Dendritic cell treated with granulocyte-macrophage colony-stimulating factor and Interleukin-4, amounts not matched to agents 40 ng/mL and 50 ng/mL, for 4 days (primary cell): ENCODE results near the gene TRA2A.
"Not testable (repeated sequence)": the region's sequence is repeated elsewhere in the genome, so short reads cannot be mapped to it uniquely, and the experiment has no call there.

Experiments
- H3K27ac Mint-ChIP-seq: one replicate; pipeline ENCODE4 v1.8.0; 2022; ENCODE audit warnings: mild to moderate bottlenecking, mixed read lengths
- H3K27me3 Mint-ChIP-seq: one replicate; pipeline ENCODE4 v1.8.0; 2022; ENCODE audit warnings: mild to moderate bottlenecking, mixed read lengths
- H3K36me3 Mint-ChIP-seq: one replicate; pipeline ENCODE4 v1.8.0; 2022; ENCODE audit warnings: low read depth, mixed read lengths
- H3K4me1 Mint-ChIP-seq: one replicate; pipeline ENCODE4 v1.8.0; 2022; ENCODE audit warnings: low read depth, mixed read lengths
- H3K4me3 Mint-ChIP-seq: one replicate; pipeline ENCODE4 v1.8.0; 2022; ENCODE audit warnings: mild to moderate bottlenecking, moderate library complexity, mixed read lengths
- H3K9me3 Mint-ChIP-seq: one replicate; pipeline ENCODE4 v1.8.0; 2022; ENCODE audit warnings: mixed read lengths
- intact Hi-C: fragments of 100-400 bp; cut with micrococcal nuclease; formaldehyde crosslinking; loops from one replicate; pipeline ENCODE4 v1.15.0; 2022

TRA2A gene

DNA sequence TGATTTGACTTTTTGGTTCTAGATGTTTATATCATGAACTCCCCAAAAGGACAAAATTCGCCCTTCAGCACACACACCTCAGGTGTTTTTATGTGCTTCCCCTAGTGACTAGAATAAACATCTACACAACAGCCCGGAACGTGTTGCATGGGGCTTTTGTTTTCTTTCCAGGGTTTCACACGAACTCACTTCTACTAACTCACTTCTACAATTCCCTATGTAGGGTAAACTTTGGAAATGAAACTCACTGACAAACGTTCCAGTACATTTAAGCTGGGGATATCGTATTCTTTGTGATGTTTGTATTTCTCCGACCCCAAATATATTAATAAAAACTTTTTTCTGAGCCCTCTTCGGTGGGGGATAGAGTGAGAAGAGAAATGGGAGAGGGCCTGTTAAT is 1.4 kb downstream of the TRA2A start:
- intact Hi-C loops = loop anchor here (2.0 to 10.0 kb wide), 5 partner anchors 53 to 1652 kb away; partner anchors contain the start of genes CCDC126 and NUP42
- peaks cover 23% of the 10 kb centered on the region for H3K36me3 Mint-ChIP-seq

DNA sequence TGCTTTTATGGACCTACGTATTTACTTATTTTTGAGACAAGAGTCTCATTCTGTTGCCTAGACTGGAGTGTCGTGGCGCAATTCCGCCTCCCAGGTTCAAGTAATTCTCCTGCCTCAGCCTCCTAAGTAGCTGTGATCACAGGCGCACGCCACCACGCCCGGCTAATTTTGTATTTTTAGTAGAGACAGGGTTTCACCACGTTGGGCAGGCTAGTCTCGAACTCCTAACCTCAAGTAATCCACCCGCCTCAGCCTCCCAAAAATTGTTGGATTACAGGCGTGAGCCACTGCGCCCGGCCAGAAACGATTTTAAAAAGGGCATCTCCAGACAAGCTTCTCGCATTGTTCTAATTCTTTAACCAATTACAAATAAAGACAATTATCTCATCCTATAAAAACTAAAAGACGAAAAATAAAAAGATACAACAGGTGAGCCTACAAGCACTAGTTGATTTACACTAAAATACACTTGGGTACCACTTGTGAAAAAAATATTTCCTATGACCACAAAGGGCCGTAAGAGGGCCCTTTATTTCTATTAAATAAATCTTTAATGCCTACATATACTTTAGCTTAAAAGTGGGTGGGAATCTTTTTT is 2.4 kb downstream of the TRA2A start:
- no peaks in the 10 kb centered on the region for H3K27me3 Mint-ChIP-seq
- no peaks in the 10 kb centered on the region for H3K9me3 Mint-ChIP-seq
- H3K4me3 Mint-ChIP-seq = no peak overlapping the region
- intact Hi-C loops = no loop called here
- H3K27ac Mint-ChIP-seq = no peak overlapping the region
- H3K4me1 Mint-ChIP-seq = peaks cover 47% of the 10 kb centered on the region
- H3K36me3 Mint-ChIP-seq = peaks cover 23% of the 10 kb centered on the region

More for the DNA sequence above, 1.4 kb downstream of the TRA2A start:
- Mint-ChIP-seq H3K4me1 (peaks cover 40% of the 10 kb centered on the region), H3K27ac (peak overlapping the region; percentile 97), H3K4me3 (peak overlapping the region; percentile 99), H3K9me3 (no peaks in the 10 kb centered on the region), H3K27me3 (no peaks in the 10 kb centered on the region)

DNA sequence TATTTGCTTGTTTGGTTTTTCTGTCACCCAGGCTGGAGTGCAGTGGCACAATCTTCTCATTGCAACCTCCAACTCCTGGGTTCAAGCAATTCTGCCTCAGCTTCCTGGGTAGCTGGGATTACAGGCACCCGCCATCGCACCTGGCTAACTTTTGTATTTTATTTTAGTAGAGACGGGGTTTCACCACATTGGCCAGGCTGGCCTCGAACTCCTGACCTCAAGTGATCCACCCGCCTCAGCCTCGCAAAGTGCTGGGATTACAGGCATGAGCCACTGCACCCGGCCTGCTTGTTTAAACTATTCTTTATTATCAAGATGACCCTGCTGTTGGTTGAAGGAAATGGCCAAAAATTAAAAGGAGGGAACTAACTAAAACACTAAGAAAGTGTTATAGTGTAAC is 6.2 kb downstream of the TRA2A start:
- H3K4me1 Mint-ChIP-seq = peaks cover 60% of the 10 kb centered on the region
- peaks cover 33% of the 10 kb centered on the region for H3K36me3 Mint-ChIP-seq
- H3K4me3 Mint-ChIP-seq, H3K27ac Mint-ChIP-seq, H3K27me3 Mint-ChIP-seq, H3K9me3 Mint-ChIP-seq, intact Hi-C loops: not testable (repeated sequence)

DNA sequence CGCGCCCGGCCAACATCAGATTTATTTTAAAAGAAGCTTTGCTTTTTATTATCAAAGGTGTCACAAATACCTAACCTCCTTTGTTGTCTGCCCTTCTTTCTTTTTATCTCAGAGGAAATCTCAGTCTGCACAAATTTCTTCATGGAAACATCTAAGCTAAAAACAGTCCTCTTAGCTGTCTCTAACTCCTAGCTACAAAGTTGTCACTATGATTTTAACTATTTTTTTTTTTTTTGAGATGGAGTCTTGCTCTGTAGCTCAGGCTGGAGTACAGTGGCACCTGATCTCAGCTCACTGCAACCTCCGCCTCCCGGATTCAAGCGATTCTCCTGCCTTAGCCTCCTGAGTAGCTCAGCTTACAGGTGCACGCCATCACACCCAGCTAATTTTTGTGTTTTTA is 7.3 kb downstream of the TRA2A start:
- Mint-ChIP-seq H3K4me3 (no peak overlapping the region), H3K27ac (no peak overlapping the region), H3K36me3 (peaks cover 34% of the 10 kb centered on the region), H3K9me3 (no peaks in the 10 kb centered on the region), H3K4me1 (peaks cover 49% of the 10 kb centered on the region), H3K27me3 (no peaks in the 10 kb centered on the region)
- intact Hi-C loops = no loop called here

DNA sequence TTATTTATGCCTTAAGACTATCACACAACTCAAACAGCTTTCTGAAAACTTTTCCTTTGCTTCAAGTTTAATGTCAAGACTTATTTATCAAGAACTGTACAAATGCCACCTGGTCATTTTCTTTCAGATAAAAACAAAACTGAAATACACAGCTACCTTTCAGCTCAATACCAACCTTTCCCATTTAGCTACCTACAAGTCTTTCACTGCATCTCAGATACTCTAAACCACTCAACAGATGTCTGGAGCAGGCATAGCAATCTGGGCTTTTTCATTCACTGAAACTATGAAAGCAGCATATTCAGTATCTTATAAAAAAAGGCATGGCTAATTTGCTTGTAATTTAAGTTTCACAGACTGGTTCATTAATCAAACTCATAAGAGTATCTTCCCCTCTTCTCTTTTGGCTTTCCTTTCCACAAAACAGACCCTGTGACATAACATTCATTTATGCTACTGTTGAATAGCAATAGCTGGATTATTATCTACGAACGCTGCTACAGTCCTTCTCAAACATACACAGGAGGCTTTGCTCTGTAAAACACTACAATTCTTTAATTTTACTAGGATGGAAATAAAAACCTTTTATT is 8.2 kb downstream of the TRA2A start:
- Mint-ChIP-seq H3K4me1 (peaks cover 40% of the 10 kb centered on the region), H3K4me3 (no peak overlapping the region), H3K27me3 (no peaks in the 10 kb centered on the region), H3K27ac (no peak overlapping the region), H3K36me3 (peaks cover 43% of the 10 kb centered on the region), H3K9me3 (no peaks in the 10 kb centered on the region)
- intact Hi-C loops = no loop called here

DNA sequence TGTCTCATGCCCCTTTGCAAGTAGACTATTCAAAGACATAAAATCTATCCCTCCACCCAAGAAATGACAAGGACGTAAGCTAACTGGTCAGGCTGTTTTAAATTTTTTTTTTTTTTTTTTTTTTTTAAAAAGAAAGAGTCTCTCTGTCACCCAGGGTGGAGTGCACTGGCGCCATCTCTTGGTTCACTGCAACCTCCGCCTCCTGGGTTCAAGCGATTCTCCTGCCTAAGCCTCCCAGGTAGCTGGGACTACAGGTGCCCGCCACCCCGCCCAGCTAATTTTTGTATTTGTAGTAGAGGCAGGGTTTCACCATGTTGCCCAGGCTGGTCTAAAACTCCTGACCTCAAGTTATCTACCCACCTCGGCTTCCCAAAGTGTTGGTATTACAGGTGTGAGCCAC is 11.2 kb downstream of the TRA2A start:
- H3K27me3 Mint-ChIP-seq = no peaks in the 10 kb centered on the region
- peaks cover 73% of the 10 kb centered on the region for H3K36me3 Mint-ChIP-seq
- H3K27ac Mint-ChIP-seq = no peak overlapping the region
- intact Hi-C loops = no loop called here
- no peak overlapping the region for H3K4me3 Mint-ChIP-seq
- no peaks in the 10 kb centered on the region for H3K9me3 Mint-ChIP-seq
- peaks cover 24% of the 10 kb centered on the region for H3K4me1 Mint-ChIP-seq

DNA sequence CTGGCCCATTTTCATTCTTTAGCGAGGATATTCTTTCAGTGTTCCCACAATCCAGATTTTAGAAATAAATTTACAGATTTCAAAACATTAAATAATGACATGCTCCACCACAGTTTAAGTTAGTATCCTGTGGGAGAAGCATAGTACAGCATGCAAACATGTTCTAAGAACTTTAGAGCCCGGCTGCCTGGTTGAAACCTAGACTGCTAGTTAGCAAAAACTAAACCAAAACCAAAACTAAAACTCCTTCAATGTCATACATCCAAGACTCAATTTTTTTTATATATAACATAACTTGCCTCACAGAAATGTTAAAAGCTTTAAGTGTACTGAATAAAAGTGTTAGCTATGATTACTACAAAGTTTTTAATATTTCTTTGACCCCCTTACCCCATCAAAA is 17.0 kb downstream of the TRA2A start:
- intact Hi-C loops = no loop called here
- Mint-ChIP-seq H3K36me3 (peaks cover 100% of the 10 kb centered on the region), H3K9me3 (no peaks in the 10 kb centered on the region), H3K27ac (peak overlapping the region; percentile 31), H3K4me1 (no peaks in the 10 kb centered on the region), H3K27me3 (no peaks in the 10 kb centered on the region), H3K4me3 (no peak overlapping the region)

DNA sequence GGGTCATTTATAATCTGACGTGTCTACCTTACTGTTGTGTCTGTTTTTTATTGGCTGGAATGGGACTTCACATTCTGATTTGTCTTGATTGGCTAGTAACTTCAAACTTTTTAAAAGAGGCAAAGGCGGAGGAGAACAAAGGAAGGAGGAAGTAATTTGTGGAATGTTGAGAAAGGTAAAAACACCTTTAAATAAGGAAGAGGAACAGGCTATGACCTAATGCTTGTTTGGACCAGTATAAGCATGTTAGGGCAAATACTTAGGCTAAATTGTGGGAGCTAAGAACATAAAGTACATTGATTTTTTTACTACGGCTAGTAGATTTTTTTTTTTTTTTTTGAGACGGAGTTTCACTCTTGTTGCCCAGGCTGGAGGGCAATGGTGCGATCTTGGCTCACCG is 18.0 kb downstream of the TRA2A start:
- H3K27ac Mint-ChIP-seq, H3K9me3 Mint-ChIP-seq, H3K27me3 Mint-ChIP-seq, intact Hi-C loops, H3K4me1 Mint-ChIP-seq, H3K4me3 Mint-ChIP-seq: not testable (repeated sequence)
- peaks cover 100% of the 10 kb centered on the region for H3K36me3 Mint-ChIP-seq

DNA sequence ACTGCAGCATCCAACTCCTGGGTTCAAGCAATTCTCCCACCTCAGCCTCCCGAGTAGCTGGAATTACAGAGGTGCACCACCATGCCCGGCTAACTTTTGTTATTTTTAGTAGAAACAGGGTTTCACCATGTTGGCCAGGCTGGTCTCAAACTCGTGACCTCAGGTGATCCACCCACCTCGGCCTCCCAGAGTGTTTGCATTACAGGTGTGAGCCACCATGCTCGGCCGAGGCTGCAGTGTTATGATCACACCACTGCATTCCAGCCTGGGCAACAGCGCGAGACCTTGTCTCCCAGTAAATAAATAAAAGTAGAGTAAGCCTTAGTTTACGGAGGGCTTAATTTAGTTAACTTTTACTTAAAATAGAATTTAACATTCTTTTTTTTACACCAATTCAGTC is 37.8 kb downstream of the TRA2A start:
- Mint-ChIP-seq H3K36me3 (peaks cover 10% of the 10 kb centered on the region), H3K4me3 (no peak overlapping the region), H3K27me3 (no peaks in the 10 kb centered on the region), H3K9me3 (no peaks in the 10 kb centered on the region), H3K4me1 (peaks cover 7% of the 10 kb centered on the region), H3K27ac (no peak overlapping the region)
- intact Hi-C loops = no loop called here

DNA sequence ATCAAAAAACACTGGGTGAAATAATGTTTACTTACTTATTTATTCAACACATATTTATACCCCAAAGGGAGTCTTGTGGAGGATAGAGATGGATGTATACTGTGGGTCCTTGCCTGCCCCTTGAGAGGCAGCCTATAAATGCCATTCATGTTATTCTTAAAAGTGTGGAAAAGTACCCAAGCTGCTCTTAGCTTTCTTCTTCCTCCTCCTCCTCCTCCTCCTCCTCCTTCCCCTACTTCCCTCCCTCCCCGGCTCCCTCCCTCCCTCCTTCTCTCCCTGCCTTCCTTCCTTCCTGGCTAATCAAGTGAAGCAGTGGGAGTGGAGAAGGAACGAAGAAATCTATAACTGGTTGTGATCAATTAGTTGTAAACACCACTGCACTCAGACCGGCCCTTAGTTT is 40.3 kb downstream of the TRA2A start:
- Mint-ChIP-seq H3K27me3 (peaks cover under 1% of the 10 kb centered on the region), H3K36me3 (peaks cover 10% of the 10 kb centered on the region), H3K27ac (no peak overlapping the region), H3K4me1 (peaks cover 7% of the 10 kb centered on the region), H3K9me3 (no peaks in the 10 kb centered on the region), H3K4me3 (no peak overlapping the region)
- intact Hi-C loops = no loop called here

DNA sequence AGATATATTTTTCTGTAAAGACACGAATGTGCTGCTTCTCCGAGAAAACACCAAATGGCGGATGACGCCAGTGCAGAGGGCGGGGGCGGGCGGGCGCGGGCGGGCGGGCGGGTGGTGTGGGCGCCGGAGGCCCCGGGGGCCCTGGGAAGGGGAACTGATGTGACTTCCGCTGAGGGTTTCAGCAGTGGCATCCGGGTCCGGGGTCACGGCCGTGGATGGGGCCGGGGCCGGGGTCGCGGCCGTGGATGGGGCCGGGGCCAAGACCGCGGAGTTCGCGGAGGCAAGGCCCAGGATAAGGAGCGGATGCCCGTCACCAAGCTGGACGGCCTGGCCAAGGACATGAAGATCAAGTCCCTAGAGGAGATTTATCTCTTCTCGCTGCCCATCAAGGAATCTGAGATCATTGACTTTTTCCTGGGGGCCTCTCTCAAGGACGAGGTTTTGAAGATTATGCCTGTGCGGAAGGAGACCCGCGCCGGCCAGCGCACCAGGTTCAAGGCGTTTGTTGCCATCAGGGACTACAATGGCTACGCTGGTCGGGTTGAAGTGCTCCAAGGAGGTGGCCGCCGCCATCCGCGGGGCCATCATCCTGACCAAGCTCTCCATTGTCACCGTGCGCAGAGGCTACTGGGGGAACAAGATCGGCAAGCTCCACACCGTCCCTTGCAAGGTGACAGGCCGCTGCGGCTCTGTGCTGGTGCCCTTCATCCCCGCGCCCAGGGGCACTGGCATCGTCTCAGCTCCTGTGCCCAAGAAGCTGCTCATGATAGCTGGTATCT is 41.2 kb downstream of the TRA2A start:
- H3K4me1 Mint-ChIP-seq = peaks cover 7% of the 10 kb centered on the region
- peak overlapping the region; percentile 80 for H3K4me3 Mint-ChIP-seq
- peaks cover 10% of the 10 kb centered on the region for H3K36me3 Mint-ChIP-seq
- intact Hi-C loops = no loop called here
- peak overlapping the region; percentile 85 for H3K27ac Mint-ChIP-seq
- H3K27me3 Mint-ChIP-seq = peaks cover 8% of the 10 kb centered on the region
- no peaks in the 10 kb centered on the region for H3K9me3 Mint-ChIP-seq

DNA sequence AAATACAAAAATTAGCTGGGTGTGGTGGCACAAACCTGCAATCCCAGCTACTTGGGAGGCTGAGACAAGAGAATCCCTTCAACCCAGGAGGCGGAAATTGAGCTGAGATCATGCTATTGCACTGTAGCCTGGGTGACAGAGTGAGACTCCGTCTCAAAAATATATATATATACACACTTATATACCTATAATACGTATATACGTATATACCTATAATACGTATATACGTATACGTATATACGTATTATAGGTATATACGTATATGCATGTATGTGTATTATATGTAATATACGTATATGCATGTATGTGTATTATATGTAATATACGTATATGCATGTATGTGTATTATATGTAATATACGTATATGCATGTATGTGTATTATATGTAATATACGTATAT is 43.1 kb downstream of the TRA2A start:
- H3K4me1 Mint-ChIP-seq, H3K9me3 Mint-ChIP-seq, H3K4me3 Mint-ChIP-seq, H3K27ac Mint-ChIP-seq, H3K36me3 Mint-ChIP-seq, intact Hi-C loops: not testable (repeated sequence)
- peaks cover 18% of the 10 kb centered on the region for H3K27me3 Mint-ChIP-seq

DNA sequence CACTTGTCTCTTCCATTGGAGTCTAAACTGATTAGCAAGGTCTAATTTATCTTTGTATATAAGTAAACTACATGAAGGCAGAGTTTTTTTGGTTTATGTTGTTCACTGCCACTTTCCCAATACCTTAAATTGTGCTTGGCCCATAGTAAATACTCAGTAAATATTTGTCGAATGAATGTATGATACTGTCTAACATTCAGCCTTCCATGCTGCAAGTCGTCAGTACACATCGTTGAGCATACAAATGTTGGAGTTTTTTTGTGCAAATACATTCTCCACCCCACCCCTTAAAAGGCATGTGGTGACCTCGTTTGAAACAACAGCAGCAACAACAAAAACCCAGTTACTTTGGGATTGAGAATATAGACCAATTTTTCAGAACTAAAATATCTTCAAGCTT is 44.1 kb downstream of the TRA2A start:
- H3K4me3 Mint-ChIP-seq = no peak overlapping the region
- H3K4me1 Mint-ChIP-seq = peaks cover 7% of the 10 kb centered on the region
- no peak overlapping the region for H3K27ac Mint-ChIP-seq
- peaks cover 23% of the 10 kb centered on the region for H3K27me3 Mint-ChIP-seq
- intact Hi-C loops = no loop called here
- no peaks in the 10 kb centered on the region for H3K9me3 Mint-ChIP-seq
- peaks cover 10% of the 10 kb centered on the region for H3K36me3 Mint-ChIP-seq

DNA sequence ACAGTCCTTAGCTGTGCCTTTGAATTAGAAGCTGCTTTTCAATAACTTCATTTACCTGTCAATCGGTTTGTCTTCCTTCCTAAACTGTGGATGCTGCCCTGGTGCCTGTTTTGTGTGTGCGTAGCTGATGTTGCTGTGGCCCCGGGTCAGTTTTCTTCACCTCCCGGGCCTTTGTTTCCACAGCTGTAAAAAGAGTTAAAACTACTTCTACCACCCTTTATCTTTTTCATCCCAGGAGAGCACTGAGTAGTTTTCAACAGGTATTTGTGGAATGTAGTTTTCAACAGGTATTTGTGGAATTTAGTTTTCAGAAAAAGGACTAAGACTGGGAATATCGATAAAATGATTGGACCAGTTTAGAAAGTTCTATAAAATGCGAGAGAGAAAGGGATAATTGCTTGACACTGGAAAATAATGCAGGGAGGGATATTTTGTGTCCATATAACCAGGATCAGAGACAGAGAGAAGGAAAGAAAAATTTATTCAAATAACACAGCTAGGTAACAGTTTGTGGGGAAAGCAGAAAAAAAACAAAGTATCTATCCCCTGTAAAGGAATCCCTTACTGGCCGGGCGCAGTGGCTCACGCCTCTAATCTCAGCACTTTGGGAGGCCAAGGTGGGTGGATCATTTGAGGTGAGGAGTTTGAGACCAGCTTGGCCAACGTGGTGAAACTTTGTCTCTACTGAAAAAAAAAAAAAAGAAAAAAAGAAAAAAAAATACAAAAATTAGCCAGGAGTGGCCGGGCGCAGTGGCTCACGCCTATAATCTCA is 45.6 kb downstream of the TRA2A start:
- peaks cover 7% of the 10 kb centered on the region for H3K4me1 Mint-ChIP-seq
- H3K27ac Mint-ChIP-seq = no peak overlapping the region

More for the DNA sequence above, 45.6 kb downstream of the TRA2A start:
- Mint-ChIP-seq H3K27me3 (peaks cover 36% of the 10 kb centered on the region), H3K9me3 (no peaks in the 10 kb centered on the region), H3K36me3 (peaks cover 8% of the 10 kb centered on the region), H3K4me3 (no peak overlapping the region)
- intact Hi-C loops = no loop called here
